Measurements from ENCODE around the gene PROSER1. TPM values are rescaled to one million over a fixed set of nuclear protein-coding genes. Genes with fewer than 3 reads are reported as not detected.

The PROSER1 gene
- total RNA-seq, 1 donor from 2014 or later = 63.7 TPM

DNA sequence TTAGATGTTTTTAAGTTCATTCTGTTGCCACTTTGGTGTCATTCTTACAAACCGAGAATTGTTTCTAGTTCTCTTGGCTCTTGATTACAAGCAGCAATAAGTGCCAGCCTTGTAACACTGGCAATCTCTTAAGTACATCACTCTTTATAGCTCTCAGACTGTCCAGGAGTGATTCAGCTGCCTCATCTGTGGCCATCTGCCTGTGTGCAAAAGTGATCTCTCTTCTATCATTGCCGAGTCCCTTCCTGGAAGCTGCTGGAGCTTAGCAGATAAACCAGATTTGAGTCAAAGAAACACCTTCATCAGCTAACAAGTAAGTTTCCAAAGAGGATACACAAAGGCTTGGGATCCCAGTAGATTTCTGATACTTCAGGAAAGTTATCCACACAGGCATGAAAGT lies 70.4 kb downstream of the PROSER1 start:
- no peak overlapping the region for H3K27ac Mint-ChIP-seq (ENCODE audit: unreplicated experiment)
- TF ChIP-seq, protein P1, sequence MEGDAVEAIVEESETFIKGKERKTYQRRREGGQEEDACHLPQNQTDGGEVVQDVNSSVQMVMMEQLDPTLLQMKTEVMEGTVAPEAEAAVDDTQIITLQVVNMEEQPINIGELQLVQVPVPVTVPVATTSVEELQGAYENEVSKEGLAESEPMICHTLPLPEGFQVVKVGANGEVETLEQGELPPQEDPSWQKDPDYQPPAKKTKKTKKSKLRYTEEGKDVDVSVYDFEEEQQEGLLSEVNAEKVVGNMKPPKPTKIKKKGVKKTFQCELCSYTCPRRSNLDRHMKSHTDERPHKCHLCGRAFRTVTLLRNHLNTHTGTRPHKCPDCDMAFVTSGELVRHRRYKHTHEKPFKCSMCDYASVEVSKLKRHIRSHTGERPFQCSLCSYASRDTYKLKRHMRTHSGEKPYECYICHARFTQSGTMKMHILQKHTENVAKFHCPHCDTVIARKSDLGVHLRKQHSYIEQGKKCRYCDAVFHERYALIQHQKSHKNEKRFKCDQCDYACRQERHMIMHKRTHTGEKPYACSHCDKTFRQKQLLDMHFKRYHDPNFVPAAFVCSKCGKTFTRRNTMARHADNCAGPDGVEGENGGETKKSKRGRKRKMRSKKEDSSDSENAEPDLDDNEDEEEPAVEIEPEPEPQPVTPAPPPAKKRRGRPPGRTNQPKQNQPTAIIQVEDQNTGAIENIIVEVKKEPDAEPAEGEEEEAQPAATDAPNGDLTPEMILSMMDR (IDR thresholded peaks at IDR 0.05; ENCODE audit: partially characterized antibody, unreplicated experiment) = no peak
- no peak overlapping the region for H3K4me3 Mint-ChIP-seq (ENCODE audit: unreplicated experiment)
- H3K9me3 Mint-ChIP-seq (ENCODE audit: unreplicated experiment) = no peaks in the 10 kb centered on the region
- no peaks in the 10 kb centered on the region for H3K27me3 Mint-ChIP-seq (ENCODE audit: unreplicated experiment)
- peak; percentile 46 for DNase-seq
- H3K4me1 Mint-ChIP-seq (ENCODE audit: low read depth, unreplicated experiment) = peaks cover 1% of the 10 kb centered on the region
- no peaks in the 10 kb centered on the region for H3K36me3 Mint-ChIP-seq (ENCODE audit: unreplicated experiment)

DNA sequence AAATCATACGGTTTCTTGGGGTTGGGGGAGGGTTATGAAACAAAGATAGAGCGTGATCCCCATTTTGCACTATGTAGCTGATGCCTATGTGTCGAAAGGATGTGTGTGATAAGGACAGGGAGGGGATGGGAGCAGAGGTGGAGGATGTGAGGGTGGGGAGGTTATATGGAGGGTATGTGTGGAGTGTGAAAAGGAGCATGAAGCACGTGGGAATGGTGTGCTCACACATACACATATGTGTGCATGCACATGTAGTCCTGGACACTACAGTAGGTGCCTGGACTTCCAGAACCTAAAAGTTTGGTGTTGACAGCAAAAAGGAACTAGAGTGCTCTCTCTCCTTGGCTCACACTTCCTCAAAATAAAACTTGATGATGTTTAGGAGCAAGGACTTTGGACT lies 72.6 kb downstream of the PROSER1 start:
- DNase-seq = no peak
- TF ChIP-seq, protein P1 (IDR thresholded peaks at IDR 0.05; ENCODE audit: partially characterized antibody, unreplicated experiment) = no peak
- Mint-ChIP-seq H3K4me1 (ENCODE audit: low read depth, unreplicated experiment) (peaks cover 1% of the 10 kb centered on the region), H3K36me3 (ENCODE audit: unreplicated experiment) (no peaks in the 10 kb centered on the region), H3K9me3 (ENCODE audit: unreplicated experiment) (no peaks in the 10 kb centered on the region), H3K27ac (ENCODE audit: unreplicated experiment) (no peak overlapping the region), H3K4me3 (ENCODE audit: unreplicated experiment) (no peak overlapping the region), H3K27me3 (ENCODE audit: unreplicated experiment) (no peaks in the 10 kb centered on the region)

DNA sequence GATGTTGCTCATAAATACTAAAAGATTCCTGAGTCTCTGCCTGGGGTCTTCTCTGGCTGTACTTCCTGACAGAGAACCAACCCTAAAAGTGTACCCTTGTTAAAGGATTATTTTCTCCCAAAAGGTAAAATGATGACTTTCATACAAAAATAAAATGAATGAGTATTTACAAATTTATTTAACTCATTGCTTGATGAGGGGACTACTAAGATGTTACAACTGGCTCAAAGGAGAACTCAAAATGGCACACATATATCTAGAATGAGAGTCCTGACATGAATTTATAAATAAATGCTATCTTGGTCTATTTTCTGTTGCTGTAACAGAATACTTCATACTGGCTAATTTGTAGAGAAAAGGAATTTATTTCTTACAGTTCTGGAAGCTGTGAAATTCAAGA lies 77.7 kb downstream of the PROSER1 start:
- Mint-ChIP-seq H3K27me3 (ENCODE audit: unreplicated experiment) (no peaks in the 10 kb centered on the region), H3K36me3 (ENCODE audit: unreplicated experiment) (peaks cover 7% of the 10 kb centered on the region), H3K4me1 (ENCODE audit: low read depth, unreplicated experiment) (no peaks in the 10 kb centered on the region), H3K9me3 (ENCODE audit: unreplicated experiment) (peaks cover 2% of the 10 kb centered on the region), H3K4me3 (ENCODE audit: unreplicated experiment) (no peak overlapping the region), H3K27ac (ENCODE audit: unreplicated experiment) (no peak overlapping the region)
- TF ChIP-seq, protein P1 (IDR thresholded peaks at IDR 0.05; ENCODE audit: partially characterized antibody, unreplicated experiment) = no peak
- DNase-seq = no peak

Other genes starting within 250 kb of the PROSER1 start
- gene STOML3, start 47.3 kb downstream of the PROSER1 start, total RNA-seq (ENCODE audit: unreplicated experiment) = not detected
- gene NHLRC3, start 367 bp upstream of the PROSER1 start, total RNA-seq (ENCODE audit: unreplicated experiment) = 16.2 TPM